IMR-90 (cell line): Measurements from ENCODE around the gene ZNF337. TPM values are rescaled to one million over a fixed set of nuclear protein-coding genes. Genes with fewer than 3 reads are reported as not detected.

Experiments used
- ATAC-seq: fragments of 200-7000 bp; cut with Tn5 transposase; 2 replicates; pipeline ENCODE4 v1.9.1; 2020; ENCODE audit warnings: low read depth, mild to moderate bottlenecking, moderate library complexity
- Bru-seq: library from RNA; stranded (reverse); fragments of 400-500 nt; gene quantifications from one replicate; lab custom pipeline; 2021; lab: Mats Ljungman, UMichigan
- BruChase-seq, 2 experiments: library from RNA; stranded (reverse); fragments of 400-500 nt; gene quantifications; one replicate each; lab custom pipeline; 2021; lab: Mats Ljungman, UMichigan
- BruUV-seq: library from RNA; stranded (reverse); fragments of 400-500 nt; replicated peaks from 2 replicates; lab custom pipeline; 2021; lab: Mats Ljungman, UMichigan
- CTCF ChIA-PET: fragments of 300-600 bp; formaldehyde crosslinking; extraction: SDS; loops from one replicate; lab custom pipeline; 2021; ENCODE audit warnings: antibody characterized with exemption; lab: Yijun Ruan, JAX
- POLR2A ChIA-PET: fragments of 300-600 bp; sonication (Branson Sonifier 250); formaldehyde crosslinking; loops from one replicate; lab custom pipeline; 2022; ENCODE audit warnings: antibody characterized with exemption; ENCODE audit not compliant: unreplicated experiment; lab: Charles Lee
- DNase-seq: peaks from one replicate; pipeline ENCODE4 v3.0.0; 2013
- H2AFZ ChIP-seq: replicated peaks from 2 replicates; pipeline ENCODE3; 2013; ENCODE audit warnings: low read length, mild to moderate bottlenecking; ENCODE audit not compliant: poor library complexity
- H2AK5ac ChIP-seq: 2 replicates; pipeline ENCODE4 v1.6.1; 2013; ENCODE audit warnings: low read depth, low read length, inconsistent platforms
- H2AK9ac ChIP-seq: replicated peaks from 2 replicates; pipeline ENCODE3; 2013; ENCODE audit warnings: mild to moderate bottlenecking, low read depth, low read length, moderate library complexity; ENCODE audit not compliant: poor library complexity
- H2BK120ac ChIP-seq: 2 replicates; pipeline ENCODE4 v1.6.1; 2013; ENCODE audit warnings: low read depth, low read length, inconsistent platforms
- H2BK15ac ChIP-seq: 3 replicates; pipeline ENCODE4 v1.6.1; 2013; ENCODE audit warnings: low read depth, low read length, inconsistent platforms
- H2BK20ac ChIP-seq: 2 replicates; pipeline ENCODE4 v1.6.1; 2013; ENCODE audit warnings: low read depth, mild to moderate bottlenecking, inconsistent platforms, low read length, moderate library complexity
- H2BK5ac ChIP-seq: 2 replicates; pipeline ENCODE4 v1.6.1; 2013; ENCODE audit warnings: mild to moderate bottlenecking, low read depth, low read length, inconsistent platforms; ENCODE audit not compliant: poor library complexity, severe bottlenecking
- H3K14ac ChIP-seq: replicated peaks from 2 replicates; pipeline ENCODE4 v1.6.1; 2013; ENCODE audit warnings: low read depth, low read length, inconsistent platforms
- H3K18ac ChIP-seq: 2 replicates; pipeline ENCODE4 v1.6.1; 2013; ENCODE audit warnings: low read depth, low read length, control low read depth
- H3K23ac ChIP-seq: 2 replicates; pipeline ENCODE4 v1.6.1; 2013; ENCODE audit warnings: low read depth, low read length, inconsistent platforms
- H3K27ac ChIP-seq: 2 replicates; pipeline ENCODE4 v1.5.1; 2013; ENCODE audit warnings: mild to moderate bottlenecking, control low read depth, low read length; ENCODE audit not compliant: insufficient read depth
- H3K27me3 ChIP-seq: 2 replicates; pipeline ENCODE4 v1.6.1; 2013; ENCODE audit warnings: low read length; ENCODE audit not compliant: control insufficient read depth, insufficient read depth
- H3K36me3 ChIP-seq: 2 replicates; pipeline ENCODE4 v1.6.1; 2013; ENCODE audit warnings: low read length, mixed read lengths; ENCODE audit not compliant: control insufficient read depth, insufficient read depth
- H3K4ac ChIP-seq: 2 replicates; pipeline ENCODE4 v1.6.1; 2013; ENCODE audit warnings: low read depth, low read length, inconsistent platforms
- H3K4me1 ChIP-seq: 2 replicates; pipeline ENCODE4 v1.6.1; 2013; ENCODE audit warnings: low read length, mixed read lengths; ENCODE audit not compliant: control insufficient read depth, insufficient read depth
- H3K4me2 ChIP-seq: 2 replicates; pipeline ENCODE4 v1.6.1; 2013; ENCODE audit warnings: low read depth, mild to moderate bottlenecking, control low read depth, low read length, moderate library complexity
- H3K4me3 ChIP-seq: 2 replicates; pipeline ENCODE4 v1.5.1; 2013; ENCODE audit warnings: low read depth, mild to moderate bottlenecking, control low read depth, low read length, moderate library complexity; ENCODE audit not compliant: insufficient read depth
- H3K56ac ChIP-seq: 2 replicates; pipeline ENCODE4 v1.6.1; 2013; ENCODE audit warnings: low read length, inconsistent platforms; ENCODE audit not compliant: insufficient read depth; ENCODE audit errors: extremely low read depth
- H3K79me1 ChIP-seq, 2 experiments: 2 replicates each; pipeline ENCODE4 v1.6.1; 2013; ENCODE audit warnings: low read length in 2 of 2, inconsistent platforms in 1 of 2, low read depth in 1 of 2
- H3K9ac ChIP-seq: 2 replicates; pipeline ENCODE4 v1.6.1; 2013; ENCODE audit warnings: low read depth, low read length, control low read depth
- H3K9me1 ChIP-seq: 2 replicates; pipeline ENCODE4 v1.6.1; 2013; ENCODE audit warnings: low read length, inconsistent platforms; ENCODE audit not compliant: insufficient read depth
- H3K9me3 ChIP-seq: 2 replicates; pipeline ENCODE4 v1.6.1; 2013; ENCODE audit warnings: low read length; ENCODE audit not compliant: control insufficient read depth, insufficient read depth
- H4K20me1 ChIP-seq: 2 replicates; pipeline ENCODE4 v1.6.1; 2013; ENCODE audit warnings: low read length, inconsistent platforms; ENCODE audit not compliant: insufficient read depth
- H4K5ac ChIP-seq: 2 replicates; pipeline ENCODE4 v1.6.1; 2013; ENCODE audit warnings: mild to moderate bottlenecking, low read depth, low read length, control low read depth
- H4K8ac ChIP-seq, 2 experiments: 2 replicates each; pipeline ENCODE4 v1.6.1; 2013; ENCODE audit warnings: low read depth in 2 of 2, low read length in 2 of 2, control low read depth in 1 of 2, inconsistent platforms in 1 of 2
- H4K91ac ChIP-seq: 2 replicates; pipeline ENCODE4 v1.6.1; 2013; ENCODE audit warnings: low read depth, low read length, inconsistent platforms; ENCODE audit not compliant: insufficient read depth
- BHLHE40 ChIP-seq: fragments of 150-350 bp; IDR thresholded peaks from 2 replicates; pipeline ENCODE4 v1.6.1; 2016; ENCODE audit warnings: mild to moderate bottlenecking, low read depth, low read length
- CHD1 ChIP-seq: IDR thresholded peaks from 2 replicates; pipeline ENCODE4 v1.6.1; 2012; ENCODE audit warnings: low read depth, low read length, improper control_type of control experiment
- CTCF ChIP-seq: conservative IDR thresholded peaks from 2 replicates; pipeline ENCODE4 v1.5.1; 2012; ENCODE audit warnings: mild to moderate bottlenecking, low read depth, low read length, improper control_type of control experiment
- ELK1 ChIP-seq: fragments of 150-350 bp; IDR thresholded peaks from 2 replicates; pipeline ENCODE4 v1.6.1; 2016; ENCODE audit warnings: low read depth, mild to moderate bottlenecking, low read length, moderate library complexity, borderline replicate concordance
- FOS ChIP-seq: fragments of 150-350 bp; IDR thresholded peaks from 2 replicates; pipeline ENCODE4 v1.6.1; 2016; ENCODE audit warnings: low read depth, low read length
- MAZ ChIP-seq: IDR thresholded peaks from 2 replicates; pipeline ENCODE4 v1.6.1; 2012; ENCODE audit warnings: low read depth, mild to moderate bottlenecking, low read length, improper control_type of control experiment, moderate library complexity, borderline replicate concordance
- MXI1 ChIP-seq: IDR thresholded peaks from 2 replicates; pipeline ENCODE4 v1.6.1; 2012; ENCODE audit warnings: low read depth, mild to moderate bottlenecking, low read length, moderate library complexity, borderline replicate concordance
- POLR2A ChIP-seq: IDR thresholded peaks from 2 replicates; pipeline ENCODE4 v1.6.1; 2012; ENCODE audit warnings: mild to moderate bottlenecking, low read depth, low read length
- RAD21 ChIP-seq: IDR thresholded peaks from 2 replicates; pipeline ENCODE4 v1.6.1; 2012; ENCODE audit warnings: low read length, improper control_type of control experiment
- RCOR1 ChIP-seq: IDR thresholded peaks from 2 replicates; pipeline ENCODE4 v1.6.1; 2012; ENCODE audit warnings: mild to moderate bottlenecking, low read length, improper control_type of control experiment; ENCODE audit not compliant: insufficient replicate concordance
- SMC3 ChIP-seq: fragments of 150-350 bp; IDR thresholded peaks from 2 replicates; pipeline ENCODE4 v1.6.1; 2016; ENCODE audit warnings: low read depth, mild to moderate bottlenecking, antibody characterized with exemption, low read length, moderate library complexity
- WGBS, 2 experiments: methylation state at CpG; one replicate each; pipeline versions ENCODE4 v1.1.5 to v1.1.7; 2013; ENCODE audit warnings: missing lambda C conversion rate in 2 of 2; ENCODE audit not compliant: insufficient read length in 1 of 2; ENCODE audit errors: extremely low coverage in 2 of 2; 5-methylcytosine and 5-hydroxymethylcytosine counted together
- dilution Hi-C: fragments of 300-500 bp; cut with HindIII; formaldehyde crosslinking; loops from one replicate; pipeline ENCODE4 v1.14.3; 2018; ENCODE audit warnings: low sequenced_read_pairs; ENCODE audit not compliant: unreplicated experiment
- in situ Hi-C: fragments of 300-500 bp; cut with MboI; formaldehyde crosslinking; loops from 3 replicates; pipeline ENCODE4 v1.14.3; 2019; ENCODE audit warnings: low sequenced_read_pairs, inconsistent platforms, mixed read lengths
- intact Hi-C: fragments of 100-400 bp; cut with micrococcal nuclease; formaldehyde crosslinking; loops from 2 replicates; pipeline ENCODE4 v1.10.0; 2022
- long read RNA-seq: library from polyadenylated mRNA; unstranded; transcript quantifications from one replicate; pipeline ENCODE4 v2.0.0, GENCODE V29; 2021; ENCODE audit not compliant: unreplicated experiment
- polyA plus RNA-seq, 3 experiments: library from polyadenylated mRNA; depleted of rRNA; stranded (reverse); fragments of >200 nt; gene quantifications; 2 replicates each; pipeline ENCODE4 v1.2.3, GENCODE V29; 2012; ENCODE audit warnings: low replicate concordance in 1 of 3
- total RNA-seq: library from RNA; depleted of rRNA; stranded (reverse); fragments of >200 nt; gene quantifications from 2 replicates; pipeline ENCODE4 v1.2.3, GENCODE V29; 2012; rRNA removed

The ZNF337 gene
- total RNA-seq (15.8 and 16.5 TPM in 2 replicates), polyA plus RNA-seq (2012; rRNA removed) (8.5 and 10.4 TPM in 2 replicates), Bru-seq, nascent RNA (percentile 84 among the genes with signal in this experiment), BruChase-seq, experiment 1, labeled RNA remaining after a 6-hour chase (percentile 90 among the genes with signal in this experiment), BruChase-seq, experiment 2, labeled RNA remaining after a 2-hour chase (percentile 93 among the genes with signal in this experiment)
- 1.7 and 3.4 TPM in 2 replicates for polyA plus RNA-seq (2012; cell fraction: cytosol; rRNA removed)
- 22.7 and 110 TPM in 2 replicates for polyA plus RNA-seq (2012; cell fraction: nucleus; rRNA removed; ENCODE audit: low replicate concordance)
- long read RNA-seq, transcript ZNF337-201 (5 exons, 3,205 nt), result major isoform, 14 of 25 reads
- long read RNA-seq, partial matches to known transcripts, result 1 of 25 reads
- long read RNA-seq, other reads (novel, unspliced or antisense), result 7 of 25 reads

GRCh38 chr20:25696371-25697131 lies at the start of gene ZNF337:
ZNF337 (minus strand) TSS chr20:25696853; CDS start chr20:25686417, 10,436 bp downstream.
- Histone ChIP-seq H4K20me1 (no peaks in the 10 kb centered on the region), H2AFZ (peak within 1 kb of the TSS; percentile 99), H3K18ac (peak within 1 kb of the TSS; percentile 24; the same call in 1 of the 2 replicates), H3K79me1 (peaks cover 31 to 33% of the 10 kb centered on the region in 2 experiments), H2BK5ac (peak within 1 kb of the TSS; percentile 81), H2BK15ac (no peak within 1 kb of the TSS), H2AK5ac (peak within 1 kb of the TSS; percentile 66; the same call in 1 of the 2 replicates), H3K27ac (peak within 1 kb of the TSS; percentile 69), H4K8ac (peak within 1 kb of the TSS; percentile 79 to 83), H4K91ac (peak within 1 kb of the TSS; percentile 86), H3K27me3 (no peaks in the 10 kb centered on the region), H3K9me3 (no peaks in the 10 kb centered on the region), H3K14ac (peak within 1 kb of the TSS; percentile 91), H3K9ac (peak within 1 kb of the TSS; percentile 81), H3K4ac (peak within 1 kb of the TSS; percentile 90), H3K9me1 (0 out of 2 replicates have a peak, but pooled peaks cover 3% of the 10 kb centered on the region), H3K56ac (peak within 1 kb of the TSS; percentile 66), H2BK20ac (no peak within 1 kb of the TSS), H2AK9ac (peak within 1 kb of the TSS; percentile 98), H3K36me3 (peaks cover 3% of the 10 kb centered on the region), H3K4me3 (peak within 1 kb of the TSS; percentile 61), H3K4me1 (peaks cover 5% of the 10 kb centered on the region), H3K4me2 (peak within 1 kb of the TSS; percentile 89), H4K5ac (peak within 1 kb of the TSS; percentile 71), H3K23ac (peak within 1 kb of the TSS; percentile 81), H2BK120ac (peak within 1 kb of the TSS; percentile 61; the same call in 1 of the 2 replicates)
- dilution Hi-C loops (no loop called here), in situ Hi-C loops (loop anchor here (25.0 kb wide), 3 partner anchors 291 to 709 kb away; partner anchors contain the start of gene APMAP), intact Hi-C loops (no loop called here)
- BruUV-seq, result no TSS peak
- peak; percentile 91 for DNase-seq
- ChIA-PET CTCF (no interaction called here), POLR2A (no interaction called here)
- TF ChIP-seq RAD21, result peak; percentile 32
- TF ChIP-seq SMC3, result no peak
- peak; percentile 86 for TF ChIP-seq POLR2A
- TF ChIP-seq MAZ, result no peak; the same call in 1 of the 2 replicates
- TF ChIP-seq CTCF, result peak; percentile 35; the same call in 1 of the 2 replicates
- TF ChIP-seq RCOR1, result no peak
- no peak for TF ChIP-seq ELK1
- TF ChIP-seq CHD1, result 0 out of 2 replicates have a peak, but pooled peaks have one; percentile 14
- no peak for TF ChIP-seq BHLHE40
- 0 out of 2 replicates have a peak, but pooled peaks have one; percentile 37 for TF ChIP-seq MXI1
- TF ChIP-seq FOS, result no peak
- ATAC-seq, result peak; percentile 99
- WGBS, 2 experiments, result 0% methylated on average over 17 of the region's 82 CpGs; no CpG with 5 or more reads in 1 of the 2 experiments
